ENCODE measurements around the gene UQCRC1.

Gene UQCRC1

DNA sequence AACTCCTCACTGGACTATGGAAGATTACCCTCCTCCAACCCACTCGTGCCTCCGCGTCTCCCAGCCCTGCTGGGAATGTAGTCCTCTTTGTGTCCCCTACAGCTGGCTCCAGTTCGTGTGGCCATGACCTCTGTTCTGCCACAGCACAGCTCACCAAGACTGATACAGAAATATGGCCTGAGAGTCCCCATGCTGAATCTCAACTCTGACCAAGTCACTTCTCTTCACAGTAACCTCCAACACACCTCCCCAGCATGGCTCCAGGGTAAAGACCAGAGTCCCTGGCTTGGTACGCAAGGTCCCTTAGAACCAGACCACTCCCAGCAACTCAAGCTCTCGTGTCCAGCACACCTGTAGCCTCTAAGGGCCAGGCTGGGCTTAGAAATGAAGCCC lies 12.0 kb downstream of the UQCRC1 start:
- Mint-ChIP-seq H3K4me3 (no peak overlapping the region), H3K27ac (peak overlapping the region; percentile 62), H3K4me1 (peaks cover 12% of the 10 kb centered on the region), H3K36me3 (ENCODE audit: low read depth) (peaks cover 7% of the 10 kb centered on the region), H3K9me3 (no peaks in the 10 kb centered on the region), H3K27me3 (peaks cover 18% of the 10 kb centered on the region)
- no peak for ATAC-seq
- no peak for DNase-seq

DNA sequence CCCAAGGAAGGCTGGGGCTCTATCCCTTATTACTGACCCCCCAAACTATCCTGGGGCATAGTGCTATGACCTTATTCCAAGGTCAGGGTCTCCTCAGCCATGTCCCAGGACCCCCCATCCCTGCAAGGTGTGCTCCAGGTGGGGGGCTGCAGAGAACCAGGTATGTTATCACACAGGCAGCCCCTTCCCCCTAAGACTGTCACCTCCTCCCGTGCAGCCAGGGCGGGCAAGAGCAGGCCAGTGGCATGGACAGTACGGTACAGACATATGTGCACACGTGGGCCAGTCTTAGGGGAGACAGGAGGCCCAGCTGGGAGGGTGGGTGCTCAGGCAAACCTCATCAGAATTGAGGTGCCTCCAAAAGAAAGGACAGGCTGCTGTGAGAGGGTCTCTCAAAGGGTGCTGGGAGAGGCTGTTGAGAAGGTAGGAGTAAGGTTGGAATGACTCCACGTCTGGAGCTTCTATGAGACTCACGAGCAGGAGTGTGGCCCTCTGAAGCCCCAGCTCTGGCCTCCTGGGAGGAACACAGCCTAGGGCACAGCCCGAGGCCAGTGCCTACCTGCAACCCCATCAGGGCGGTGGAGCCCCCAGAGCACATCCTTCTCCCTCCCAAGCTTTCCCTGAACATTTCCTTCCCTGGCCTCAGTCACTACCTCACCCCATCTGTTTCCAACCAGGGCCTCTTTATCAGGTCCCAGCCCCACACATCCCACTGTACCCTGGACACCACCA lies 12.6 kb downstream of the UQCRC1 start:
- Mint-ChIP-seq H3K9me3 (no peaks in the 10 kb centered on the region), H3K4me1 (peaks cover 12% of the 10 kb centered on the region), H3K27me3 (peaks cover 18% of the 10 kb centered on the region), H3K36me3 (ENCODE audit: low read depth) (peaks cover 5% of the 10 kb centered on the region), H3K27ac (peak overlapping the region; percentile 62), H3K4me3 (no peak overlapping the region)
- no peak for DNase-seq
- no peak for ATAC-seq

DNA sequence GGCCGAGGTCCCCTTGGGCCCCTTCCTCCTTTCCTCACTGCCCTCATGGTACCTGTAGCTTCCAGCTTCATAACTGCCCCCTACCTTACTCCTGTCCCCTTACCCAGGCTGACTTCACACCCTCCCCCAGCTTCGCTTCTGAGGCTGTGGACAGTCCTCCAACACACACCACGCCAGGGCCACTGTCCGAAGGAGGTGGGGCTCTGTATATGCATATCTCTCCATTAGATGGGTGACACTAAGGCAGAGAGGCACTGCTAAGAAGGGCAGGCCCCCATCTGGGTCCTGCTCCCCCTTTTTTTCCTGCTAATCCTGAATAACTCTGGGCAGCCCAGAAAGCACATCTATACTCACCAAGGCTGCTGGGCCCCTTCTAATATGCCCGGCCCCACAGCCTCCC lies 13.3 kb downstream of the UQCRC1 start:
- Mint-ChIP-seq H3K27me3 (peaks cover 18% of the 10 kb centered on the region), H3K27ac (no peak overlapping the region), H3K36me3 (ENCODE audit: low read depth) (peaks cover 5% of the 10 kb centered on the region), H3K9me3 (no peaks in the 10 kb centered on the region), H3K4me1 (peaks cover 12% of the 10 kb centered on the region), H3K4me3 (no peak overlapping the region)
- DNase-seq: no peak
- ATAC-seq: no peak

DNA sequence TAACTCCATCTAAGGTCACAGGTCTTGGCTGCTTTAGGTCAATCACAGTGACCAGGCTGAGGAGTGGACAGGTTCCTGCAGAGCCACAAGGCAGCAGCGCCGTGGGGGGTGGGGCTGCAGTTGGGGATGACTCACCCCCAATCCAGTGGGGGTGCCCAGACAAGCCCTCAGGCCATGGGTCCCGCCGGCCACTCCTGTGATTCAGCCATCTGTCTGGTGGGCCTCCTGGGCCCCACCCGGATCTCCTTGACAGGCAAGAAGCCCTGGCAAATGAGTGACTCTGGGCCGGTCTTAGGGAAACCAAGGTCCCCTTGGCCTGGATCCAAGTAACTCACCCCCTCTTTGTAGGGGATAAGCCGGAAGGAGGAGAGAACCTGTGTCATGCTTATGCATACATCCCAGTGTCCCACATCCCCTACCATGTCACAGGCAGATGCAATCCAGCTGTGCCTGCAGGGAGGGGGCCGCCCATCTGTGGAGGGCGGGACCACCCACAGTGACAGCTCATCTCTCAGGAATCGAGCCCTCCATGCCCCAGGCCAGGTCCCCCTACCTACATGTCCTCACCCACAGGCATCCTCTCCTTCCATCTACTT lies 13.8 kb downstream of the UQCRC1 start:
- H3K36me3 Mint-ChIP-seq (ENCODE audit: low read depth): peaks cover 2% of the 10 kb centered on the region
- H3K4me3 Mint-ChIP-seq: no peak overlapping the region
- peaks cover 12% of the 10 kb centered on the region for H3K4me1 Mint-ChIP-seq
- H3K27me3 Mint-ChIP-seq: peaks cover 22% of the 10 kb centered on the region
- ATAC-seq (no peak), DNase-seq (no peak)
- no peaks in the 10 kb centered on the region for H3K9me3 Mint-ChIP-seq
- H3K27ac Mint-ChIP-seq: no peak overlapping the region

DNA sequence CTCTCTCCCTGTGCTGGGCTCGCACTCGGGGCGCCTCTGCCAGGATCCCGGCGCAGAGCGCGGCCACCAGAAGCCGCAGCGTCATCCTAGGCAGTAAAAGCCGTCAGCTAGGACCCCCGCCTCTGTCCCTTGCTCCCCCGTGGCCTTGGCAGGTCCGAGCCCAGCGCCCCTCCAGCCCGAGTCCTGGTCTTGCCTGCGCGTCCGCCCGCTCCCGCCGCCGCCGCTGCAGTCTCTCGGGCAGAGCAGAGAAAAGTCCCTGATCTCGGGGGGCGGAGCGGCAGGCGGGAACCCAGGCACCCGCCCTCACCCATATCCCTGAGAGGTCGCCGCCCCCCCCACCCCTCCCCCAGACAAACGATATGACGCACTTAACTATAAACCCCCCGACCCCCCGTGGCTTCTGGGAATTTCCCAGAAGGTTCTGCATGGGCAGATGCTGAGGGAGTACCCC lies 14.3 kb downstream of the UQCRC1 start, which contains the start of gene COL7A1:
Gene COL7A1 (minus strand): TSS at position 255 of the 451 bp plus-strand sequence. CDS start 170 bp downstream, at position 85.
- no peak within 1 kb of the TSS for H3K4me3 Mint-ChIP-seq
- DNase-seq: no peak
- H3K9me3 Mint-ChIP-seq: no peaks in the 10 kb centered on the region
- H3K27me3 Mint-ChIP-seq: peaks cover 22% of the 10 kb centered on the region
- no peaks in the 10 kb centered on the region for H3K36me3 Mint-ChIP-seq (ENCODE audit: low read depth)
- peaks cover 12% of the 10 kb centered on the region for H3K4me1 Mint-ChIP-seq
- no peak within 1 kb of the TSS for H3K27ac Mint-ChIP-seq
- no peak for ATAC-seq

DNA sequence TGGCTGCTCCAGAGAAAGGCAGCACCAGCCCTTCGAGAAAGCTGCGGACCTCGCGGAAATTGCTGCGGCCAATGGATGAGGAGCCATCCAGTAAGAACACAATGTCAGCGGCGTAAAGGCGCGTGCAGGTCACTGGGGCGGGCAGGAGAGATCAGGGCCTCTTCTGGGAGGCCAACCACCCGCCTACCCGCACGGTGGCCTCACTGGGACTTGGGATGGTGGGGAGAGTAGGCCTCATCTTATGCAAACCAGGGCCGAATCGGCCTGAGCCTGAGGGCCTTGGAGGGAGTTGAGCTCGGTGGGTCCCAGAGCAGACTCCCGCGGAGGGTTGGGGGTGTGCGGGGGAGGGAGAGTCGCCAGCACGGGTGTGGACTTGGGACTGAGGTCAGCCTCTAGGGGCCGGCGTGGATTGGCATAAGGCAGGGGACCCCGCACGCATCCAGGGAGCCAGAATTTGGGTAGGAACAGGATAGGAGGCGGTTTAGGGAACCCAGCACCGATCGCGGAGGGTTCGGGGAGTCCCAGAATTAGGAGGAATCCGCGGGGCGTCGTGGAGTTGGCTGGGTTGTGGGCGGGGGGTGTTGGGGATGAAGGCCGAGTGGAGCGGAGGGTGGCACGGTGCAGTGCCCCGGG lies 14.9 kb downstream of the UQCRC1 start:
- no peak overlapping the region for H3K27ac Mint-ChIP-seq

DNA sequence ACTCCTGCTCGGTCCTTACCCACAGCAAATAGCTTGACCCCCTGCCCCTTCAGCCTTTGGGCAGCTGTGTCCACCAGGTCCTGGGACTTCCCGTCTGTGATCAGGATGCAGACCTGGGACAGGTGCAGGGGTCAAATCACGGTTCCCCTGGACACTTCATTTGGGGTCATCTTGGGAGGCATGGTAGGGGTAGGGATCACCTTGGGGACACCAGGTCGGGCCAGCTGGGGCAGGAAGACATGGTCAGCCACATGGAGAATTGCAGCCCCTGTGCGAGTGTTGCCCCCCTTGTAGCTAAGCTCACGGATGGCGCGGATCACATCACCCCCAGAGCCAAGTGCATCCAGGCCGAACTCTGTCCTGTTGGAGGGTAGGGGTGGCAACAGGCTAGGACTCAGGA lies 16.1 kb downstream of the UQCRC1 start:
- peaks cover 34% of the 10 kb centered on the region for H3K27me3 Mint-ChIP-seq

More for the DNA sequence above, 14.9 kb downstream of the UQCRC1 start:
- Mint-ChIP-seq H3K4me1 (peaks cover 12% of the 10 kb centered on the region), H3K9me3 (no peaks in the 10 kb centered on the region), H3K36me3 (ENCODE audit: low read depth) (no peaks in the 10 kb centered on the region), H3K27me3 (peaks cover 27% of the 10 kb centered on the region), H3K4me3 (no peak overlapping the region)
- DNase-seq (no peak), ATAC-seq (no peak)

DNA sequence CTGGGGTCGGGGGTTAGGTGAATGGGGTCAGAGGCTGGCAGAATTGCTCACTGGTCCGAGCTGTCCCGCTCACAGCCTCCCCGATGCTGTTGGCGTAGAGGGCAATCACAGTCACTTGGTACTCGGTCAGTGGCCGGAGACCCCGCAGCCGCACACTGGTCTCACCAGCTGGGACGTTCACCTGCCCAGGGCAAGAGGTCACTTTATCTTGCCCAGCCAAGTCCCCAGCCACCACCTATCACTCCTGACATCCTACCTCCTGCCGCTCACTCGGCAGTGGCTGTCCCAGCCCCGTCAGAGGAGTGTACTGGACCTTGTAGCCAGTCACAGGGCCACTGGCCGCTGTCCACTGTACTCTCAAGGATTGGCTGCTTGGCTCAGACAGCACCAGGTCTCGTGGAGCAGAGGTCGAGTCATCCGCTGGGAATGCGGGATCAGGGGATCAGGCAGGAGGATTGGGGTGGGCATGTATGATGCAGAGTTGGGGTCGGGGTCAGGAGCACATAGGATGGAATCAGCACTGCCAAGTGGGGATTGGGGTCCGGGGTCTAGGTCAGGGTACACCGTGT lies 16.8 kb downstream of the UQCRC1 start:
- H3K9me3 Mint-ChIP-seq: no peaks in the 10 kb centered on the region
- H3K27me3 Mint-ChIP-seq: peaks cover 38% of the 10 kb centered on the region
- H3K27ac Mint-ChIP-seq: no peak overlapping the region
- peaks cover 12% of the 10 kb centered on the region for H3K4me1 Mint-ChIP-seq
- H3K36me3 Mint-ChIP-seq (ENCODE audit: low read depth): no peaks in the 10 kb centered on the region
- DNase-seq: no peak
- no peak for ATAC-seq
- no peak overlapping the region for H3K4me3 Mint-ChIP-seq

More for the DNA sequence above, 16.1 kb downstream of the UQCRC1 start:
- ATAC-seq: no peak
- Mint-ChIP-seq H3K4me1 (peaks cover 12% of the 10 kb centered on the region), H3K36me3 (ENCODE audit: low read depth) (no peaks in the 10 kb centered on the region), H3K4me3 (no peak overlapping the region), H3K9me3 (no peaks in the 10 kb centered on the region), H3K27ac (no peak overlapping the region)
- DNase-seq: no peak

DNA sequence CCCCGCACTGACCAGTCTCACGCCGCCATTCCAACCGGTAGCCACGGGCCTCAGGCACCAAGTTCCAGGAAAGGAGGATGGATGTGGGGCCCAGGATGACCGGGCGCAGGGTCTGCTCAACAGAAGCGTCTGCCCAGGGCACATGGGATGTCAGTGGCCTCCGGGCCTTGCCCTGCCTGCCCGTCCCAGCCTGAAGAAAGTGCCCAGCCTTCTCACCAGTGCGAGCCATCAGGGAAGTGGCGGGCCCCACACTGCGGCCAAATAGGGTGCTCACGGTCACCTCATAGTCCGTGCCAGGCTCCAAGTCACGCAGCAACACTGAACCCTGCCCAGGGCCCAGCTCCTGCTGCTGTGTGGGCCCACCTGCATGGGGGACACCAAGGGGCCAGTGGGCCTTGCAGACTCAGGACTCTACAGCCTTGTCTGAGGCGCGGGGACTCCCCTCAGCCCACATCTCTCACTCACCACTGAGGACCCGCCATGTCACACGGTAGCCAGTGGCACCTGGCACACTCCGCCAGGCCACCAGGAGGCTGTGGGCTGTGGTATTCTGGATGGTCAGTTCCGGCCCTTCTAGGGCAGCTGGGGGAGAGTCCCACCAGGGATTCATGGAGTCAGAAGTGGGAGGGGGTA lies 17.4 kb downstream of the UQCRC1 start:
- H3K36me3 Mint-ChIP-seq (ENCODE audit: low read depth): no peaks in the 10 kb centered on the region
- H3K27me3 Mint-ChIP-seq: peaks cover 38% of the 10 kb centered on the region
- H3K9me3 Mint-ChIP-seq: no peaks in the 10 kb centered on the region
- ATAC-seq: no peak
- no peak overlapping the region for H3K27ac Mint-ChIP-seq
- DNase-seq: no peak
- peaks cover 12% of the 10 kb centered on the region for H3K4me1 Mint-ChIP-seq
- H3K4me3 Mint-ChIP-seq: no peak overlapping the region

DNA sequence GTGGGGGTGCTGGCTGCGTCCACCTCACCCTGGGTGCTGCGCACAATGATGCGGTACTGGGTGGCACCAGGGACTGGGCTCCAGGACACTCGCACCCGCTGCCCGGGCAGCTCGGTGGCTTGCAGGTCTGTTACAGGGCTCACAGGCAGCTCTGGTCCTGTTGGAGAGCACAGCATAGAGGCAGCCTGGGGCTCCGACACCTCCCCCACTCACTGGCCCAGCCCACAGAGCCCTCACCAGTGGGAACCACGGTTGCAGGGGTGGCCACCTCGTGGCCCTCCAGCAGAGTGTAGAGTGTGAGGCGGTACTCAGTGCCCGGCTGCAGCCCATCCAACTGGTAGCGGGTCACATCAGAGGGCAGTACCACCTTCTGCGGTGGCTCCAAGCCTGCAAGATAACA lies 18.0 kb downstream of the UQCRC1 start:
- ATAC-seq: no peak
- Mint-ChIP-seq H3K27ac (no peak overlapping the region), H3K4me1 (peaks cover 12% of the 10 kb centered on the region), H3K4me3 (no peak overlapping the region), H3K27me3 (peaks cover 38% of the 10 kb centered on the region), H3K36me3 (ENCODE audit: low read depth) (no peaks in the 10 kb centered on the region), H3K9me3 (no peaks in the 10 kb centered on the region)
- DNase-seq: no peak

DNA sequence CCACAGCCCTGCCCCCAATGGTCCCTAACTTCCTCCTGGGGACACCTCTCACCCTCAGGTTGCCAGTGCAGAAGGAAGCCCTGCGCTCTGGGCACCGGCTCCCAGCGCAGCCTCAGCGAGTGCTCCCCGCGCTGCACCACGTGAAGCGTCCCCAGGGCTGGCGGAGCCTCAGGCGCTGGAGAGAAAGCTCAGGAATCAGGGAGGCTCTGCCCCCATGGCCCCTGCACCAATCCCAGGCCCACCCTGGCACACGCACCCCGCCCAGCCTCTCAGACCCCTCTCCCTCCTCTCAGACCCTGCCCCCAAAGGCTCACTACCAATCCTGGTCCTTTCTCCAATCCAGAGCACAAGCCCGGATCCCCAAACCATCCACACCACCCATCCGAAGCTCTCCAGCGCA lies 21.2 kb downstream of the UQCRC1 start:
- Mint-ChIP-seq H3K27me3 (peaks cover 26% of the 10 kb centered on the region), H3K27ac (no peak overlapping the region), H3K9me3 (no peaks in the 10 kb centered on the region), H3K4me1 (no peaks in the 10 kb centered on the region), H3K4me3 (no peak overlapping the region), H3K36me3 (ENCODE audit: low read depth) (no peaks in the 10 kb centered on the region)
- DNase-seq (no peak), ATAC-seq (no peak)

DNA sequence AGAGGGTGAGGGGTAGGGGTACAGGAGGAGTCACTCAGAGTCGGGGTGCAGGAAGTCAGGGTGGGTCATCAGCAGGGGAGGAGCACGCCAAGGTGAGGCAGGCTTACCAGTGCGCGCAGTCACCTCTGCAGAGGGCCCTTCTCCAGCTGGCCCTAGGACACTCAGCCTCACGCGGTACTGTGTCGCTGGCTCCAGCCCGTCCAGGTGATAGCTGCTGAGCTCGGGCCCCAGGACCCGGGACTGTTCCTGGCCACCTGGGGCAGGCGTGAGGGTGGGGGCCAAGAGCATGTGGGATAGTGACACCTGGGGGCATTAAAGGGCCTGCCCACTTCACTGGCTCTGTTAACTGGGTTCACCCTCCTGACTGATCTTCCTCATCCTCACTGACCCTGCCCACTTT lies 21.8 kb downstream of the UQCRC1 start:
- ATAC-seq: no peak
- Mint-ChIP-seq H3K27ac (no peak overlapping the region), H3K4me1 (no peaks in the 10 kb centered on the region), H3K4me3 (no peak overlapping the region), H3K36me3 (ENCODE audit: low read depth) (no peaks in the 10 kb centered on the region), H3K27me3 (peaks cover 20% of the 10 kb centered on the region), H3K9me3 (no peaks in the 10 kb centered on the region)
- no peak for DNase-seq

DNA sequence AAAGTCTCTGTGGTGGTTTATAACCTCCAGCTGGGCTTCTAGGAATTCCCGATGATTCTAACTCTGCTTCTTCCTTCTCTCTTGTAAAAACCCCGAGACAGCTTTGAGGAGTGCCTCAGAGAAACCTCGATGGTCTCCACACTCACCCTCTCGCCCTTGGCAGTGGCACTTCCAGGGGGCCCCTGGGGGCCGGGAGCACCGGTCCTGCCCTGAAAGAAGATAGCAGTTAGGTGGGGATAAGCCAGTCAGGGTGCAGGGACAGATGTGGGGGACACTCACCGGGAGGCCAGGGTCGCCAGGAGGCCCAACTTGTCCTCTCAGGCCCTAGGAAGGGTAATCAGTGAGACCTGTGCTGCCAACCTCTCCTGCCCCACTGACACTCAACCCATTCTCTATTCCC lies 24.0 kb downstream of the UQCRC1 start:
- H3K4me3 Mint-ChIP-seq: no peak overlapping the region
- peaks cover 15% of the 10 kb centered on the region for H3K27me3 Mint-ChIP-seq
- no peak for ATAC-seq
- H3K4me1 Mint-ChIP-seq: no peaks in the 10 kb centered on the region
- H3K9me3 Mint-ChIP-seq: no peaks in the 10 kb centered on the region
- H3K27ac Mint-ChIP-seq: no peak overlapping the region
- DNase-seq: no peak
- H3K36me3 Mint-ChIP-seq (ENCODE audit: low read depth): no peaks in the 10 kb centered on the region

DNA sequence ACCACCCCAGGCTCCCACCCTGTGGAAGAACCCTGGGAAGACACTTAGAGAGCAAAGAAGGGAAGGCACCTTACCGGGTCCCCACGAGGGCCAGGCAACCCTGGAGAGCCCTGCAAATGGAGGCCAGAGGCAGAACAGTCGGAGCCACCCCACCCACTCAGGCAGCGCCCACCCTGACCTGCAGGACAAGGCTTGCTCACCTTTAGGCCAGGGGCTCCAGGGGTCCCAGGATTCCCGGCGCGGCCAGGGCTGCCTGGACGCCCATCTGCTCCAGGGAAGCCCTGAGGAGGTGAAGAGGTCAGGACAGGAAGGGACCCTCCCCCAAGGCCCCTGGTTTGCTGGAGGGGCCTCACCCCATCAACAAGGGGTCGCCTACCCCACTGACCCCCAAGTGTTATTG lies 24.6 kb downstream of the UQCRC1 start:
- Mint-ChIP-seq H3K9me3 (no peaks in the 10 kb centered on the region), H3K4me1 (no peaks in the 10 kb centered on the region), H3K27ac (no peak overlapping the region), H3K36me3 (ENCODE audit: low read depth) (no peaks in the 10 kb centered on the region), H3K27me3 (peaks cover 14% of the 10 kb centered on the region), H3K4me3 (no peak overlapping the region)
- no peak for DNase-seq
- no peak for ATAC-seq
